ENCODE results near the gene NAV2.

DNA sequence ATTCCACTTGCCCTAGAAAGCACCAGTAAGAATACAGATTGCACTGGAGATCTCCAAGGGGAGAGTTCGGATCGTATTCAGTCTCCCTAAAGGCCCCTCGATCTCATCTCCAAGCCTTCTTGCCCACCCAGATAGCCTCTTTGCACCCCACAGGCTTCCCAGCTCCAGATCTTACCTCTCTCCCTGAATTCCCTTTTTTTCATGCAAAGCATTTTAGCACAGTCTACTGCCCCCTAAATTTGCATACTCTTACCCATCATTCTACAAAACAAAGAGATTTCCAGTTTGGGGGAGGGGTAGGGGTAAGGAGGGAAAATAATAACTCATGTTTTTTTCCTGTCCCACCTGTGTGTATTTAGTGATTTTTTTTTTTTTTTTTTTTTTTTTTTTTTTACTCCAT is 105.2 kb downstream of the NAV2 start:
- TF ChIP-seq POLR2AphosphoS5 (IDR thresholded peaks at IDR 0.05; ENCODE audit: low read depth, low read length) (no peak), TCF7L2 (IDR thresholded peaks at IDR 0.05; ENCODE audit: low read depth, low read length) (no peak), SIN3A (IDR thresholded peaks at IDR 0.05; ENCODE audit: borderline replicate concordance, insufficient read depth, low read depth, low read length) (no peak)
- TF ChIP-seq, protein P1, sequence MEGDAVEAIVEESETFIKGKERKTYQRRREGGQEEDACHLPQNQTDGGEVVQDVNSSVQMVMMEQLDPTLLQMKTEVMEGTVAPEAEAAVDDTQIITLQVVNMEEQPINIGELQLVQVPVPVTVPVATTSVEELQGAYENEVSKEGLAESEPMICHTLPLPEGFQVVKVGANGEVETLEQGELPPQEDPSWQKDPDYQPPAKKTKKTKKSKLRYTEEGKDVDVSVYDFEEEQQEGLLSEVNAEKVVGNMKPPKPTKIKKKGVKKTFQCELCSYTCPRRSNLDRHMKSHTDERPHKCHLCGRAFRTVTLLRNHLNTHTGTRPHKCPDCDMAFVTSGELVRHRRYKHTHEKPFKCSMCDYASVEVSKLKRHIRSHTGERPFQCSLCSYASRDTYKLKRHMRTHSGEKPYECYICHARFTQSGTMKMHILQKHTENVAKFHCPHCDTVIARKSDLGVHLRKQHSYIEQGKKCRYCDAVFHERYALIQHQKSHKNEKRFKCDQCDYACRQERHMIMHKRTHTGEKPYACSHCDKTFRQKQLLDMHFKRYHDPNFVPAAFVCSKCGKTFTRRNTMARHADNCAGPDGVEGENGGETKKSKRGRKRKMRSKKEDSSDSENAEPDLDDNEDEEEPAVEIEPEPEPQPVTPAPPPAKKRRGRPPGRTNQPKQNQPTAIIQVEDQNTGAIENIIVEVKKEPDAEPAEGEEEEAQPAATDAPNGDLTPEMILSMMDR (IDR thresholded peaks at IDR 0.05) = no peak
